ENCODE results near the gene CCDC183.

GRCh38 chr9:136848393-136849037 lies 52.4 kb downstream of the CCDC183 start:
- TF ChIP-seq, protein P1, sequence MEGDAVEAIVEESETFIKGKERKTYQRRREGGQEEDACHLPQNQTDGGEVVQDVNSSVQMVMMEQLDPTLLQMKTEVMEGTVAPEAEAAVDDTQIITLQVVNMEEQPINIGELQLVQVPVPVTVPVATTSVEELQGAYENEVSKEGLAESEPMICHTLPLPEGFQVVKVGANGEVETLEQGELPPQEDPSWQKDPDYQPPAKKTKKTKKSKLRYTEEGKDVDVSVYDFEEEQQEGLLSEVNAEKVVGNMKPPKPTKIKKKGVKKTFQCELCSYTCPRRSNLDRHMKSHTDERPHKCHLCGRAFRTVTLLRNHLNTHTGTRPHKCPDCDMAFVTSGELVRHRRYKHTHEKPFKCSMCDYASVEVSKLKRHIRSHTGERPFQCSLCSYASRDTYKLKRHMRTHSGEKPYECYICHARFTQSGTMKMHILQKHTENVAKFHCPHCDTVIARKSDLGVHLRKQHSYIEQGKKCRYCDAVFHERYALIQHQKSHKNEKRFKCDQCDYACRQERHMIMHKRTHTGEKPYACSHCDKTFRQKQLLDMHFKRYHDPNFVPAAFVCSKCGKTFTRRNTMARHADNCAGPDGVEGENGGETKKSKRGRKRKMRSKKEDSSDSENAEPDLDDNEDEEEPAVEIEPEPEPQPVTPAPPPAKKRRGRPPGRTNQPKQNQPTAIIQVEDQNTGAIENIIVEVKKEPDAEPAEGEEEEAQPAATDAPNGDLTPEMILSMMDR (conservative IDR thresholded peaks at IDR 0.05 in 1 of 2, IDR thresholded peaks at IDR 0.05 in 1 of 2; ENCODE audit: extremely low read depth in 1 of 2, insufficient read depth in 1 of 2, low read depth in 1 of 2, low read length in 2 of 2), result no peak
- TF ChIP-seq EZH2 (IDR thresholded peaks at IDR 0.05; ENCODE audit: borderline replicate concordance, low read length), result no peak
